HG03095 (cell line): ENCODE data around the gene AGPAT1.
"Not testable (repeated sequence)": the region's sequence is repeated elsewhere in the genome, so short reads cannot be mapped to it uniquely, and the experiment has no call there.

Experiments used
- ATAC-seq: cut with Tn5 transposase; IDR thresholded peaks from one replicate; pipeline ENCODE4 v1.9.1; 2021; ENCODE audit warnings: moderate library complexity; ENCODE audit not compliant: unreplicated experiment

AGPAT1 gene

GRCh38 chr6:32187725-32188380 is 12.0 kb upstream of the AGPAT1 start:
- ATAC-seq = not testable (repeated sequence)

DNA sequence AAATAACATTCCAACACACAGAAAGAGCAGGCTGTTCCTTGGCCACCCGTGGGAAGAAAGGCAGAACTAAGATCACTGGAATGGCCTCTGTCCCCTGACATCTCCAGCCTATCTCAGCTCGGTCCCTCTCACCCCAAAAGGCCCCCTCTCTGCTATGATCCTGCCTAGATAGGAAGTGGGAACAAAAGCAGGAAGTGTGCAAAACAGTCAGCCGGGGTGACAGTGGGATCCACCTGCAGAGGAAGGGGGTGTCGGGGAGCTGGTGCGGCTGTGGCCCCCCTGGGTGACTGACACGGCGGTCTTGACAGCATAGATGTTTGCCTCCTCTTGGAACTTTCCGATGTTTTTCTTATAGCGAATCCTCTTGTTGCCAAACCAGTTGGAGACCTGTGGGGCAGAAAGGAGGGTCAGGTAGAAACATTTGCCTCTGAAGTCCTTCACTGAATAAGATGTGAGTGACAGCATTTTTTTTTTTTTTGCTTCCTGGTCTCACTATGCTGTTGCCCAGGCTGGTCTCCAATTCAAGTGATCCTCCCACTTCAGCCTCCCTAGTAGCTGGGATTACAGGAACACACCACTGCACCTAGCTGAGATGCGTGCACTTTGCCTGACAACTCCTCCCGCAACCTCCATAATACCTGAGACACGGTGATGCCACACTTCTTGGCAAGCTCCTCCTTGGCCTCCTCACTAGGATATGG is 11.3 kb upstream of the AGPAT1 start:
- no peak for ATAC-seq

DNA sequence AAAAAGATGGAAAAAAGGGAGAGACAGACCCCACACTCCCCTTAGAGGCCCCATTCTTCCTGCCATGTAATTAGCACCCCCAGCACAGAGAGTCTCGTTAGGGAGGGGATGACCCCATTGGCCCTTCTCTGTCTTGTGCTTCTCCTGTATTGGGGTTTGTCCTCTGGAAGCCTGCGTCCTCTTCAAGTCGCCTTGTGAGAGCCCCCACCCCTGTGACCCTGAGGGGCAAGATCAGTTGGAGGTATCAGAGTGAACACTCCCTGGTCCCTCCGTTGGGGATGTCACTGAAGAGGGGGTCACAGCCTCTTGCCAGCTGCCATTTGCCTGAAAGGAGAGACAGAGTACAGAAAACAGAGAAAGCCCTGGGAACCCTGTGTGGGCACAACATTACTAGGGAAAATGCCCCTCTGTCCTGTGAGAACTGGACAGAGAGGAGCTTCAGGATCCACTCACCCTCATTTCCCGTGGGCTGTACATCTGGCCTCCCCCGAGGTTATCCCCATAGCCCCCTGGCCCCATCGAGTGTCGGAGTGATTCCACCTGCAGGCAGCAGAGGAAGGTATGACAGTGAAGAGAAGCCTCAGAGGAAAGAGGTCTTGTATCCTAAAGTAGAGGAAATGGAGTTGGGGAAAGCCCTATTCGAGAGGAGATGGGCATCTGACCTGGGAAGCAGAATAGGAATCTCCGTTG is 10.4 kb upstream of the AGPAT1 start:
- not testable (repeated sequence) for ATAC-seq

DNA sequence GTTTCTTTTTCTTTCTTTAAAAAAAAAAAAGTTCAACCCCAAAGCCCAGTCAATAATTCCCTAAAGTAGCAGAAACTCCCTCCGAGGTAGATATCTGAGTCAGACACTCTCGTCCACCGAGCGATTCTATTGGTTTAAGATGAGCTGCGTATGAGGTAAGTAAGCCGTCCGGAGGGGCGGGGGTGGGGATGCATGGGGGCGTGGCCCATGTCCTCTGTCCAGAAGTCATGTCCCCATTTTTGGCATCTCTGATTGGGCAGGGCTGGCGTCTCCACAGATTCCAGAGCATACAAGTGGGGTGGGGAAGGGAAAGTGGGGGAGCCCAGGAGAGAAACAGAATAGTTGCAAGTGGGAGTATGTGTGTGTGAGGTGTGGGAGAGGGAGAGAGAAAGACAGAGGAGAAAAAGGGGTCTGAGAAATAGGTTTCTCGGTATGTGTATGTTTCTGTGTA is 9.8 kb upstream of the AGPAT1 start:
- ATAC-seq = not testable (repeated sequence)

GRCh38 chr6:32184084-32184640 is 8.3 kb upstream of the AGPAT1 start, which contains the start of gene AGER:
Gene AGER (minus strand): TSS chr6:32184253. CDS start chr6:32184222, 31 bp downstream.
- no peak for ATAC-seq

GRCh38 chr6:32183483-32184083 is 7.7 kb upstream of the AGPAT1 start:
- no peak for ATAC-seq

DNA sequence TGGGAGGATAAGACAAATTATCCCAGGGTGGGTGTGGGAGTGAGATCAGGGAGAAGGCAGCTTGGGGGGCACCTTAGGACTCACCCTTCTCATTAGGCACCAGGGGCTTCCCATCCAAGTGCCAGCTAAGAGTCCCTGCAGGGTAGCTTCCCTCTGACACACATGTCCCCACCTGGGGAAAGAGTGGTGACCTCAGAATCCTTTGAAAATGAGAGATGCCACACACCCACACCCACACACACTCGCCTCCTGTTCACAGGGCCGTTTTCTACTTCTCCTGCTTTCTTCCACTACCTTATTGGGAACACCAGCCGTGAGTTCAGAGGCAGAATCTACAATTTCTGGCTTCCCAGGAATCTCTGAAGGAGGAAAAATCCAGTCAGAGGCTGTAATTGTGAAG is 7.1 kb upstream of the AGPAT1 start:
- ATAC-seq = no peak

DNA sequence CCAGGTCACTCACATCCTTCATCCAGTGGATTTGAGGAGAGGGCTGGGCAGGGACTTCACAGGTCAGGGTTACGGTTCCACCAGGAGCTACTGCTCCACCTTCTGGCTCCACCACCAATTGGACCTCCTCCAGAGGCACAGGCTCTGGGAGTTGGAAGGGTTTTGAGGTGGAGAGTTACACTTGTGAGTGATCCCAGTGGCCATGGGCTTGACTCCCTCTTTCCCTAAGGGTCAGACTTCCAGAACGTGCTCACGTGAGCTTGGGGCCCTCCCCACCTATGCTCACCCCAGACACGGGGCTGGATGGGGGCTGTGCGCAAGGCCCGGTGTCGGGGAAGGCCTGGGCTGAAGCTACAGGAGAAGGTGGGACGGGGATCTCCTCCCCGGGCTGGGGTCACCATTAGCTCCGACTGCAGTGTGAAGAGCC is 6.7 kb upstream of the AGPAT1 start:
- ATAC-seq = no peak

DNA sequence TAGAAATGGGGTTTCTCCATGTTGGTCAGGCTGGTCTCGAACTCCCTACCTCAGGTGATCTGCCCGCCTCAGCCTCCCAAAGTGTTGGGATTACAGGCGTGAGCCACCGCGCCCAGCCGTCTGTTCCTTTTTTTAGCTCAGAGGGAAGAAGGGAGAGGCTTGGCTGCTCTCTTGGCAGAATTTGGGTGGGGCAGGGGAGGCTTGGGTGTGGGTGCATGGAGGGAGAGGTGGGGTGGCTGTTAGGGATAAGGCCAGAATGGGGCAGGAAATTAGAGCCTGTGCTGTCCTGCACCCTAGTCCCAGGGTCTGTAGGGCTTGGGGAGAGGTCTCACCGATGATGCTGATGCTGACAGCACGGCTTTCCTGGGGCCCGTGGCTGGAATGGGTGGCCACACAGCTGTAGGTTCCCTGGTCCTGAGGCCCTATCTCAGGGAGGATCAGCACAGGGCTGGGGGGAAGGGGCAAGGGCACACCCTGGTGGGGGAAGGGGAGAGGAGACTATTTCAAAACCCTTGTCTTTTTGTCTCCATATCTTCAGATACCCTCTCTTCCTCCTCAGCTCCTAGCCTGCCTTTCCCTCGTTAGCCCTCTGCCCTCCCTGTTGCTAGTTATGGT is 6.1 kb upstream of the AGPAT1 start:
- ATAC-seq = no peak

DNA sequence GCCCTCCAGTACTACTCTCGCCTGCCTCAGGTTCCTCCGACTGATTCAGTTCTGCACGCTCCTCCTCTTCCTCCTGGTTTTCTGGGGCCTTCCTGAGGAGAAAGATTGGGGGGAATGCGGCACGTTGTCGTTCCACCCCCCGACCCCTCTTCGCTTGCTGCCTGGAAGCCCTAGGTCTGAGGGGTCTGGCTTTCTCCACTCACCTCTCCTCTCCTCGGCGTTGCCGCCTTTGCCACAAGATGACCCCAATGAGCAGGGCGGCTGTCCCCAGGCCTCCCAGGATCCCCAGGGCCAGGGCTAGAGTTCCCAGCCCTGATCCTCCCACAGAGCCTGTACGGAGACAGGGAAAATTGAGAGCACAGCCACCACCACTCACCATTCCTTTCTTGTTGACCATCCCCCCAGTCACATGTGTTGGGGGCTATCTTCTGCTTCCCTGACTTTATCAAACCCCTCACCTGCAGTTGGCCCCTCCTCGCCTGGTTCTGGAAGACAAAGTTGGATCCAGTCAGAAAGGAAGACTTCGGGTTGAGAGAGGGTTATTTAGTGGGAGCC is 5.3 kb upstream of the AGPAT1 start:
- no peak for ATAC-seq

- ATAC-seq = no peak
These were observed 4.0 kb upstream of the AGPAT1 start for GRCh38 chr6:32179766-32180405.

- ATAC-seq = no peak
These were observed 2.9 kb upstream of the AGPAT1 start for GRCh38 chr6:32178547-32179440.

- peak; percentile 74 for ATAC-seq
These were observed 2.1 kb upstream of the AGPAT1 start, which contains the start of gene RNF5 for GRCh38 chr6:32177788-32178546. Gene RNF5 (plus strand): TSS chr6:32178405. CDS start chr6:32178512, 107 bp downstream.

DNA sequence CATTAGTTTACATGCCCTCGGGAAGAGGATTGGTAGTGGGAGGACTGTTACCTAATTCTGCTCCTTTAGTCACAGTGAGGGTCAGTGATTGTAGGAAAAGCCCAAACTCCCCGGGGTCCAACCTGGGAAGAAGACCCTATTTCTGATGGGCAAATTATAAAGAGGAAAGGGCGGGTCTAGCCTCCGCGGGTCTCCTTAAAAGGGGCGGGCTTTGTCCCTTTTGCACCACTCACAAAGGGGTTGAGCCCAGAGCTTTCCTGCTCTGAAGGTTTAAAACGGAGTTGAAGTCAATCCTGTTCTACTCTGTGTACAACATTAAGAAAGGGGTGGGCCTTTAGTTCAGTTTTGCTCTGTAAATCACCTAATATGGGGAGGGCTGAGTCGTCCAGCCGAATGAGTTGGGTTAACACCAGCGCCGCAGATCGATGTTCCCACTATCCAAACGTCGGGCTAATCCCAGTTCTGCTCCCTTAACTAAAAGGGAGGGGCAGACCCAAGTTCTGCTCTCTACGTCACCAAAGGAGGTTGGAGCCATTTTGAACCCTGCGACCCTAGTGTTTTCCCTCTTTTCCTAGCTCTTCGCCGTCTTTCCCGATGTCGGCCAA is 1.4 kb upstream of the AGPAT1 start:
- no peak for ATAC-seq

GRCh38 chr6:32176476-32177182 is 745 bp upstream of the AGPAT1 start:
- no peak for ATAC-seq

DNA sequence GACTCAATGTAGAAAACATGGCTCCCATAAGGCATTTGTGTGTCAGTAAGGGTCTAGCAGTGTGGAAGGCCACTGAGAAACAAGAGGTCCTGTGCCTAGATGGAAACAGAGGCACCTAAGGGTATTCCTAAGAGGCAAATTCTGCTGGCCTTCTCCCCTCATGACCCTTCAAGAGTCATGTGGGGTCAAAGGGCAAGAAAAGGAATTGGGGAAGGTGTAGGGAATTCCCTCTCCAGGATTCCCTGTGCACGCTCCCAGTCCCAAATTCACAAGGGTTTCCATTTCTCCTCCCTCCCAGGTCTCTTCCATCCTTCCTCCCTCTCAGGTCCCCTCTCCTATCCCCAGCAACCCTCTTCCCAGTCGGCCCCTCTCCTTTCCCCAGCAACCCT is 568 bp downstream of the AGPAT1 start:
- ATAC-seq = no peak

GRCh38 chr6:32174416-32174815 is 1.5 kb downstream of the AGPAT1 start:
- ATAC-seq = no peak
